Transverse colon (tissue), 4 donors: ENCODE data around the gene PGLYRP2. TPM values are rescaled to one million over a fixed set of nuclear protein-coding genes. Genes with fewer than 3 reads are reported as not detected.

Experiments
- DNase-seq: peaks from one replicate; pipeline ENCODE4 v3.0.0-alpha.2; 2019
- H3K27ac ChIP-seq, 4 donors: fragments of 200-600 bp; sonication (generic); 2 replicates each; pipeline ENCODE4 v1.5.1; 2016 to 2018; ENCODE audit warnings: inconsistent platforms in 4 of 4
- H3K27me3 ChIP-seq: fragments of 200-600 bp; sonication (generic); 2 replicates; pipeline ENCODE4 v1.5.1; 2017; ENCODE audit warnings: inconsistent platforms
- H3K36me3 ChIP-seq, 4 donors: fragments of 200-600 bp; sonication (generic); 2 replicates each; pipeline ENCODE4 v1.5.1; 2017 to 2019; ENCODE audit warnings: inconsistent platforms in 4 of 4
- H3K4me1 ChIP-seq, 4 donors: fragments of 200-600 bp; sonication (generic); 2 replicates each; pipeline ENCODE4 v1.5.1; 2017 to 2020; ENCODE audit warnings: inconsistent platforms in 4 of 4
- H3K4me3 ChIP-seq, 4 donors: fragments of 200-600 bp; sonication (generic); 1 replicate in 1 of 4; 2 replicates in 3 of 4; pipeline versions ENCODE4 v1.5.1 to v1.6.1; 2017 to 2019; ENCODE audit warnings: inconsistent platforms in 4 of 4
- H3K9me3 ChIP-seq, 2 donors: fragments of 200-600 bp; sonication (generic); 2 replicates each; pipeline ENCODE4 v1.5.1; 2017 to 2019; ENCODE audit warnings: inconsistent platforms in 2 of 2
- EP300 ChIP-seq: sonication (generic); formaldehyde crosslinking; IDR thresholded peaks from one replicate; pipeline ENCODE4 v1.6.1; 2017; ENCODE audit warnings: antibody characterized with exemption, low read depth
- POLR2A ChIP-seq: fragments of 450-650 bp; IDR thresholded peaks from one replicate; pipeline ENCODE4 v1.6.1; 2016; ENCODE audit warnings: antibody characterized with exemption, mild to moderate bottlenecking, moderate library complexity
- POLR2AphosphoS5 ChIP-seq, 3 donors: sonication (generic); formaldehyde crosslinking; IDR thresholded peaks; one replicate each; pipeline ENCODE4 v1.6.1; 2016; ENCODE audit warnings: antibody characterized with exemption in 3 of 3
- WGBS, 2 donors: methylation state at CpG; one replicate each; pipeline ENCODE4 v1.1.5; 2018; ENCODE audit warnings: low coverage in 1 of 2; 5-methylcytosine and 5-hydroxymethylcytosine counted together
- in situ Hi-C, 4 donors: fragments of 200-750 bp; cut with MboI; loops; one replicate each; pipeline versions ENCODE4 v1.15.0 to v1.15.1; 2017; ENCODE audit warnings: low sequenced_read_pairs in 3 of 4, low pct_ligation_motif_present in 1 of 4, low pct_unique_long_range_greater_than_20kb in 1 of 4
- intact Hi-C: fragments of 100-400 bp; cut with DNase I; formaldehyde crosslinking; loops from one replicate; pipeline ENCODE4 v1.15.1; 2023; ENCODE audit warnings: low total_unique reads
- total RNA-seq, 4 donors: library from RNA; depleted of rRNA; stranded (reverse); fragments of >200 nt; gene quantifications; one replicate each; pipeline ENCODE4 v1.1.0, GENCODE V29; 2016
- TF ChIP-seq, protein P1 (sequence below), 5 experiments: fragments of 200-600 bp in 3 of 5; fragments of 450-650 bp in 2 of 5; sonication (generic) in 3 of 5; IDR thresholded peaks; 1 replicate in 2 of 5; 2 replicates in 3 of 5; pipeline ENCODE4 v1.5.1; 2016 to 2017; ENCODE audit warnings: antibody characterized with exemption in 5 of 5, inconsistent platforms in 3 of 5, mild to moderate bottlenecking in 2 of 5, moderate library complexity in 1 of 5

The PGLYRP2 gene
- total RNA-seq, 4 donors from 2014 or later: not detected

DNA sequence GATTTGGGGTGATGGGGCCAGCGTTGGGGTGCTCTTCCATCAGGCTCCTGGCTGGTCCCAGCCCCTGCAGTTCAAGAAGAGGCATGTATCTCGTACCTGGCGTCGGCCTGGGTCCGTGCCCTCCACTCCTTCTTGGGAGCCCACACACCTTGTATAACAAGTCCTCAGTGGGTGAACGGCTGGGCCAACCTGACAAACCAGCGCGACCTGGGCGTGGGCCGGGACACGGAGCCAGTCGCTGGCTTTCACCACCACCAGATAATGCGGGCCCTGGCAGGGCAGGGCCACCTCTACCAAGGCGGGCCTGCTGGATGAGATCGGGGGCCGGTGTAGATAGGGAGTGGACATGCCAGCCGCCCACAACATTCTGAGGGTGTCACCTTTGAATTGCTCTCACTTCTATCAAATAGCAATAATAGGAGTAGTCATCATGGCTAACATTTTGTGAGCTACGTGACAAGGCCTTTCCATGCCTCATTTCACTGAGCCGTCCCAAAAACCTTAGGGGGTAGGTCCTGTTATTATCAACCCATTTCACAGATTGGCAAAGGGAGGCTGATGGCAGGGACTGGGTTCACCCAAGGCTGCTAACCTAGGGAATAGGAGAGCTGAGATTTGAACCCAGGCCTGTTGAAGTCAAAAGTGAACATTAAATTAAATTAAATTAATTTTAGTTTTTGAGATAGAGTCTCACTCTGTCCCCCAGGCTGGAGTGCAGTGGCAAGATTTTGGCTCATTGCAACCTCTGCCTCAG is 32.5 kb upstream of the PGLYRP2 start:
- TF ChIP-seq EP300 (no peak), POLR2A (no peak), POLR2AphosphoS5 (IDR thresholded peaks at IDR 0.05) (no peak)
- TF ChIP-seq, protein P1, sequence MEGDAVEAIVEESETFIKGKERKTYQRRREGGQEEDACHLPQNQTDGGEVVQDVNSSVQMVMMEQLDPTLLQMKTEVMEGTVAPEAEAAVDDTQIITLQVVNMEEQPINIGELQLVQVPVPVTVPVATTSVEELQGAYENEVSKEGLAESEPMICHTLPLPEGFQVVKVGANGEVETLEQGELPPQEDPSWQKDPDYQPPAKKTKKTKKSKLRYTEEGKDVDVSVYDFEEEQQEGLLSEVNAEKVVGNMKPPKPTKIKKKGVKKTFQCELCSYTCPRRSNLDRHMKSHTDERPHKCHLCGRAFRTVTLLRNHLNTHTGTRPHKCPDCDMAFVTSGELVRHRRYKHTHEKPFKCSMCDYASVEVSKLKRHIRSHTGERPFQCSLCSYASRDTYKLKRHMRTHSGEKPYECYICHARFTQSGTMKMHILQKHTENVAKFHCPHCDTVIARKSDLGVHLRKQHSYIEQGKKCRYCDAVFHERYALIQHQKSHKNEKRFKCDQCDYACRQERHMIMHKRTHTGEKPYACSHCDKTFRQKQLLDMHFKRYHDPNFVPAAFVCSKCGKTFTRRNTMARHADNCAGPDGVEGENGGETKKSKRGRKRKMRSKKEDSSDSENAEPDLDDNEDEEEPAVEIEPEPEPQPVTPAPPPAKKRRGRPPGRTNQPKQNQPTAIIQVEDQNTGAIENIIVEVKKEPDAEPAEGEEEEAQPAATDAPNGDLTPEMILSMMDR (IDR thresholded peaks at IDR 0.05): no peak
- Histone ChIP-seq H3K27me3 (peaks cover 36% of the 10 kb centered on the region), H3K36me3 (no peaks in the 10 kb centered on the region), H3K4me1 (peaks cover 0 to 7% (median 3%) of the 10 kb centered on the region in 4 donors), H3K9me3 (peaks cover 0 to 5% of the 10 kb centered on the region in 2 donors), H3K4me3 (no peak overlapping the region), H3K27ac (no peak overlapping the region)
- no peak for DNase-seq
- 84% methylated on average over 17 of the region's 19 CpGs; no CpG with 5 or more reads in 1 of the 2 donors for WGBS, 2 donors
- intact Hi-C loops: no loop called here
- in situ Hi-C loops: no loop called here

DNA sequence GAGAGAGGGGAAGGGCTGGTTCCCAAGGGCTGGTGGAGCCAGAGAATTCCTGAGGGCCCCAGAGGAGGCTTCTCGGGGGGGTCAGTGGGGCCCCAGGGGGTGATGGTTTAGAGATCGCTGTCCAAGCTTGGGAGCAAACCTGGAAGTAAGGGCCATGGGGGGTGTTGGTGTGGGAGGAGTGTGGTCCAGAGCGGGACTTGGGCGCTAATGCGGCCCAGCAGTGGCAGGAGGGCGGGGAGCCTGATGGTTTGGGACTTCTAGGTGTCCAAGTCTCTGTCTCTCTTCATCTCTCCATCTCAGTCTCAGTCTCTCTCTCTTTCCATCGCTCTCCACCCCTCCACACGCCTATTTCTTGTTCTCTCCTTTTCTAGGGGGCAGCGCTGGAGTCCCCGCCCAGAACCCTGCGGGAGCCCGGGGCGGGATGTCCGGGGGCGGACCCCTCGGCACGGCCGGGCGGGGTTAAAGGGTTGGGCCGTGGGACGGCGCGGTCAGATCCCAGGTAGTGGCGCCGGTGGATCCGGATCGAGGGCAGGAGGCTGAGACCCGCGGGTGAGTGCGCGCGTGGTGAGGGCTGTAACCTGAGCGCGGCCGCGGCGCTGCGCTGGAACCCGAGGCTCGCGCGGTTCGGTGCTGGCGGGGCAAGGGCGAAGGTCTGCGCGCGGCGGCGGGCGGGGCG is 28.9 kb upstream of the PGLYRP2 start, which contains the start of gene CYP4F22:
CYP4F22 (plus strand) TSS at position 491 of the 676 bp plus-strand sequence. CDS start 16,812 bp downstream, outside the sequence.
- intact Hi-C loops: no loop called here
- no peak for TF ChIP-seq POLR2AphosphoS5 (IDR thresholded peaks at IDR 0.05)
- no peak for TF ChIP-seq EP300
- TF ChIP-seq, protein P1 (IDR thresholded peaks at IDR 0.05): no peak
- no peak for TF ChIP-seq POLR2A
- in situ Hi-C loops: no loop called here
- no peak within 1 kb of the TSS for H3K27ac ChIP-seq
- no peak for DNase-seq
- WGBS, 2 donors: 0 to 11% methylated on average over 5 to 52 of the region's 52 CpGs
- H3K4me1 ChIP-seq: peaks cover 0 to 7% (median 3%) of the 10 kb centered on the region in 4 donors
- H3K9me3 ChIP-seq: no peaks in the 10 kb centered on the region
- H3K27me3 ChIP-seq: peaks cover 45% of the 10 kb centered on the region
- peak within 1 kb of the TSS in 1 of 4 donors; percentile 29 for H3K4me3 ChIP-seq
- no peaks in the 10 kb centered on the region for H3K36me3 ChIP-seq

DNA sequence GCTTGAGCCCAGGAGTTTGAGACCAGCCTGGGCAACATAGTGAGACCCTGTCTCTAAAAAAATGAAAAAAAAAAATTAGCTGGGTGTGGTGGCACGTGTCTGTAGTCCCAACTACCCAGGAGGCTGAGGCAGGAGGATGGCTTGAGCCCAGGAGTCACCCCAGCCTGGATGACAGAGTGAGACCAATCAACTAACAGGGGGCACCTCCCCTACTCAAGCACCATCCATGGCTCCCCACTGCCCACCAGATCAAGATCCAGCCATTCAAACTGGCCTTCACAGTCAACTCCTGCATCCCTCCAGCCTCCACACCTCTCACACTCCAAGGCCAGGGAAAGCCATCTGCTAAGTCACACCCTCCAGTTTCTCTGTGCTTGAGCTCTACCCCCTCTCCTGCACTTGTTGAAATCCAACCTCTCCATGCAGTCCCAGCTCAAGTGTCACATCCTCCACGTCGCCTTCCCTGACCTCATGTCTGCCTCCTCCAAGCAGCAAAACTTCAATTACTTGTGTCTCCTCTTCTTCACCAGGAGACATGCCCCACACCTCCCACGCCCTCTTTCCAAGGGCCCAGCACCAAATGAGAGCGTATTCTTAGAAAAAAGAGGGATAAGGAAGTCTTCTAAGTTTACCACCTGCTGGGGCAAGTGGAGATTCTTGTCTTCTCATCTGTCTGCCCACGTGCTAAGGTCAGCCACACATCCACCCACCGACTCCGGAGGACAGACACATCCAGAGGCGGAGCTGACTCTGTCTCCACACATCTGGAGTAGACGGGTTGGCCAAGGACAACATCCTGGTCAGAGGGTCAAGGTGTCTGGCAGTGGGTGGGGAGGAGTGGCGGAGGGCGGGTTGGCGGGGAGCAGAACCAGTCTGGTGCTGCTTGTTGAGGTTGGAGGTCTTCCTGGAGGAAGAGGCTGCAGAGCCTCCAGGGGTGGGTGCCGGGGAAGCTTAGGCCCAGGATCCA is 28.1 kb upstream of the PGLYRP2 start:
- no peaks in the 10 kb centered on the region for H3K36me3 ChIP-seq
- intact Hi-C loops: no loop called here
- H3K4me1 ChIP-seq: peaks cover 0 to 7% (median 3%) of the 10 kb centered on the region in 4 donors
- H3K27ac ChIP-seq: no peak overlapping the region
- no peak overlapping the region for H3K4me3 ChIP-seq
- WGBS, 2 donors: 65 to 70% methylated on average over 8 to 14 of the region's 14 CpGs
- H3K9me3 ChIP-seq: no peaks in the 10 kb centered on the region
- in situ Hi-C loops: no loop called here
- peaks cover 45% of the 10 kb centered on the region for H3K27me3 ChIP-seq
- TF ChIP-seq POLR2AphosphoS5 (IDR thresholded peaks at IDR 0.05) (no peak), POLR2A (no peak), EP300 (no peak)
- TF ChIP-seq, protein P1 (IDR thresholded peaks at IDR 0.05): no peak
- DNase-seq: no peak
